Sigmoid colon (tissue), 7 donors: ENCODE data around the gene ABCA6. TPM values are rescaled to one million over a fixed set of nuclear protein-coding genes. Genes with fewer than 3 reads are reported as not detected.

Source experiments
- DNase-seq: peaks from one replicate; pipeline ENCODE4 v3.0.0-alpha.2; 2019
- H3K27ac ChIP-seq, 4 donors: fragments of 200-600 bp; sonication (generic); one replicate each; pipeline ENCODE4 v1.5.1; 2016 to 2019; ENCODE audit warnings: mild to moderate bottlenecking in 1 of 4
- H3K27me3 ChIP-seq, 3 donors: fragments of 200-600 bp; sonication (generic); one replicate each; pipeline ENCODE4 v1.5.1; 2019; ENCODE audit warnings: mild to moderate bottlenecking in 1 of 3
- H3K36me3 ChIP-seq, 4 donors: fragments of 200-600 bp; sonication (generic); one replicate each; pipeline ENCODE4 v1.5.1; 2016 to 2019
- H3K4me1 ChIP-seq, 4 donors: fragments of 200-600 bp; sonication (generic); one replicate each; pipeline ENCODE4 v1.5.1; 2017 to 2019
- H3K4me3 ChIP-seq, 4 donors: fragments of 200-600 bp; sonication (generic); one replicate each; pipeline ENCODE4 v1.5.1; 2017 to 2019; ENCODE audit warnings: mild to moderate bottlenecking in 2 of 4, moderate library complexity in 1 of 4
- H3K9me3 ChIP-seq, 4 donors: fragments of 200-600 bp in 3 of 4; sonication (generic) in 3 of 4; one replicate each; pipeline versions ENCODE4 v1.5.1 to v1.6.1; 2013 to 2019
- EP300 ChIP-seq, 4 donors: sonication (generic); formaldehyde crosslinking; IDR thresholded peaks; one replicate each; pipeline ENCODE4 v1.6.1; 2017; ENCODE audit warnings: antibody characterized with exemption in 4 of 4
- POLR2A ChIP-seq, 2 donors: fragments of 450-650 bp; IDR thresholded peaks; one replicate each; pipeline ENCODE4 v1.6.1; 2016; ENCODE audit warnings: antibody characterized with exemption in 2 of 2, mild to moderate bottlenecking in 2 of 2, moderate library complexity in 2 of 2
- POLR2AphosphoS5 ChIP-seq, 4 donors: sonication (generic); formaldehyde crosslinking; IDR thresholded peaks; one replicate each; pipeline ENCODE4 v1.6.1; 2017; ENCODE audit warnings: antibody characterized with exemption in 4 of 4
- WGBS, 2 donors: extraction: QIAGEN DNeasy Blood & Tissue Kit; methylation state at CpG; one replicate each; pipeline ENCODE4 v1.1.7; 2013; 5-methylcytosine and 5-hydroxymethylcytosine counted together
- intact Hi-C: fragments of 100-400 bp; cut with DNase I; formaldehyde crosslinking; loops from one replicate; pipeline ENCODE4 v1.15.1; 2023
- polyA plus RNA-seq, 3 donors: library from polyadenylated mRNA; stranded (reverse); fragments of 200-250 nt; gene quantifications; one replicate each; pipeline ENCODE4 v1.2.3, GENCODE V29; 2013
- total RNA-seq, 4 donors: library from RNA; depleted of rRNA; stranded (reverse); fragments of >200 nt; gene quantifications; one replicate each; pipeline ENCODE4 v1.1.0, GENCODE V29; 2016
- TF ChIP-seq, protein P1 (sequence below), 4 experiments: fragments of 450-650 bp in 3 of 4; fragments of 200-600 bp in 1 of 4; IDR thresholded peaks; one replicate each; pipeline ENCODE4 v1.5.1; 2016 to 2019; ENCODE audit warnings: antibody characterized with exemption in 4 of 4, mild to moderate bottlenecking in 3 of 4, moderate library complexity in 2 of 4
- donor health status: healthy with polysubstance abuse.
- donor health status: Bipolar disorder and iron deficiency.
- donor health status: healthy.

Gene ABCA6
- total and polyA plus RNA-seq, 7 donors: 1.6 to 111 (median 31.0) TPM

DNA sequence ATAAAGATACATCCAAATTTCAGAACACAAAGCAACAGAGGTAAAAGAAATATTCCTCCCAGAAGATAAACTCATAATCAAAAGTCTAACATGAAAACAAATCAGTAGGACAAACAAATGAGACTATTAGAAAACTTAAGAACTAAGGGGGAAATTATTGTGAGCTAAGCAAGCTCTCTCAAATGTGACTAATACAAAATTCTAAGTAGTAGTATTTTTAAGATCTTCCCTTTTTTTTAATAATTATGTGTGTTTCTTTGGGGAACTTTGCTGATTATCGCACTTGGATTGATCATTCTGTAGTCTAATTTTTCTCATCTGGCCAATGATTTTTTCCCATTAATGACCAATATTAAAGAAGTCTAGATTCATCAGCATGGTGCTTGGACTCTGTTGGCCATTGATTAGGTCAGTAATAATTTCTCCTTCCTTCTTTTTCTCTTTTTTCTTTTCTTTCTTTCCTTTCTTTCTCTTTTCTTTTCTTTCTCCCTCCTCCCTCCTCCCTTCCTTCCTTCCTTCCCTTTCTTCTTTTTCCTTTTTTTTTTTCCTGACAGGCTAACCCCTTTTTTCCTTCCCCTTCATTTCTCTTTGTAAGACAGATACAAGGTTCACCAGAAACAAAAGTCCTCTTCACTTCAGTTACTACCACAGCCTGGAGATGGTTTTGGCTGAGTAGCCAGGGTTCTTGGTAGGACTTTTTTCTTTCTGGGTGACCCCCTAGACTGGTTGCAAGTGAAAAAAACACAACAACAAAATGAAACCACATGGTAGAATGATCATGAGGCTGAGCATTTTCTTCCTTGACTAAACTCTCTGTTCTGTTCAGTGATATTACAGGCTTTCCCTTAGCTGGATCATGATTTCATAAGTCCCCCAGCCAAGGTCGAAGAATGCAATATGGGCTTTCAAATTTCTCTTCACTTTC is 2.9 kb upstream of the ABCA6 start:
- Histone ChIP-seq H3K4me3 (no peak overlapping the region), H3K9me3 (no peaks in the 10 kb centered on the region), H3K27ac (peak overlapping the region in 2 of 4 donors; percentile 1 to 6), H3K4me1 (no peaks in the 10 kb centered on the region), H3K36me3 (peaks cover 0 to 7% (median 0%) of the 10 kb centered on the region in 4 donors), H3K27me3 (no peaks in the 10 kb centered on the region)
- intact Hi-C loops: no loop called here
- TF ChIP-seq, protein P1, sequence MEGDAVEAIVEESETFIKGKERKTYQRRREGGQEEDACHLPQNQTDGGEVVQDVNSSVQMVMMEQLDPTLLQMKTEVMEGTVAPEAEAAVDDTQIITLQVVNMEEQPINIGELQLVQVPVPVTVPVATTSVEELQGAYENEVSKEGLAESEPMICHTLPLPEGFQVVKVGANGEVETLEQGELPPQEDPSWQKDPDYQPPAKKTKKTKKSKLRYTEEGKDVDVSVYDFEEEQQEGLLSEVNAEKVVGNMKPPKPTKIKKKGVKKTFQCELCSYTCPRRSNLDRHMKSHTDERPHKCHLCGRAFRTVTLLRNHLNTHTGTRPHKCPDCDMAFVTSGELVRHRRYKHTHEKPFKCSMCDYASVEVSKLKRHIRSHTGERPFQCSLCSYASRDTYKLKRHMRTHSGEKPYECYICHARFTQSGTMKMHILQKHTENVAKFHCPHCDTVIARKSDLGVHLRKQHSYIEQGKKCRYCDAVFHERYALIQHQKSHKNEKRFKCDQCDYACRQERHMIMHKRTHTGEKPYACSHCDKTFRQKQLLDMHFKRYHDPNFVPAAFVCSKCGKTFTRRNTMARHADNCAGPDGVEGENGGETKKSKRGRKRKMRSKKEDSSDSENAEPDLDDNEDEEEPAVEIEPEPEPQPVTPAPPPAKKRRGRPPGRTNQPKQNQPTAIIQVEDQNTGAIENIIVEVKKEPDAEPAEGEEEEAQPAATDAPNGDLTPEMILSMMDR (IDR thresholded peaks at IDR 0.05): no peak
- TF ChIP-seq POLR2AphosphoS5 (IDR thresholded peaks at IDR 0.05) (no peak), EP300 (IDR thresholded peaks at IDR 0.05) (no peak), POLR2A (IDR thresholded peaks at IDR 0.05) (no peak)
- 93 to 94% methylated on average over 2 of the region's 2 CpGs for WGBS, 2 donors
- no peak for DNase-seq

DNA sequence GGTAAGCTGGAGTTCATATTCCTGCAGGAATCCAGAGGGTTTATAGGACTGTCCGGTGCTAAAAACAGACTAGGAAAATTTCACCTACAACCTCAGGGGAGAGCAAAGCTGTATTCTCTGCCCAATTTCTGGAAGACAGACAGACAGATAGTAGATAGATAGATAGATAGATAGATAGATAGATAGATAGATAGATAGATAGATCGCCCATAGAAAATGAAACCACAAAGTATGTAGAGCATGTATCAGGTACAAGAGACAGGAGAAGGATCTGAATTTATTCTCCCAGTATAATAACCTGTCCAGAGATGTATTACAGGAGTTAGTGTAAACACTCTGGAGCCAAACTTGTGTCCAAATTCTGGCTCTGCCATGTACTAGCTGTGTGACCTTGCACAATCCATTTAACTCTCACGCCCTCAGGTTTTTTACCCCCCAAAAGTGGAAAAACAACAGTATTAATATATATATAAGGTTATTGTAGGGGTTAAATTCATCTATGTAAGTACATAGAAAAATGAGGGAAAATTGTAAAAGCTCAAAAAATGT is 2.1 kb upstream of the ABCA6 start:
- no peak for DNase-seq
- TF ChIP-seq EP300 (IDR thresholded peaks at IDR 0.05) (no peak), POLR2A (IDR thresholded peaks at IDR 0.05) (no peak)
- WGBS, 2 donors: 95% methylated on average over 3 of the region's 3 CpGs

DNA sequence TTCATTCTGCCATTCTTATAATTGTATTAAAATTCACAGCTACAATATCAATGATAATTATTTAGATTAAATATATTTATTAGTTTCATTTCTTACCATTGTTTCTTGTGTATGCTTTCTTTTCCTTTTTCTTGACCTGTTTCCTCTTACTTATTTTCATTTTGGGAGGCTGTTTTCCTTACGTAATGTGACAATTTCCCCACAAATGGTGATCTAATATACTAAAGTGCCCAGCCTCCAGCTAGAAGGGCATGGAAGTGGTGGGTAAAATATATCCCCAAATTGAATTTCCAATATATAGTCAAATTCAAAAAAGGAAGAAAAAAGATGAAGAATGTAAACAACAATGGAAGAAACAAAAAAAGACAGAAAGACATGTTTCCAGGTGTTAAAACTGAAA is 1.5 kb upstream of the ABCA6 start:
- H3K4me3 ChIP-seq: no peak overlapping the region
- no peak for DNase-seq
- H3K27me3 ChIP-seq: no peaks in the 10 kb centered on the region
- no peaks in the 10 kb centered on the region for H3K9me3 ChIP-seq
- TF ChIP-seq POLR2A (IDR thresholded peaks at IDR 0.05) (no peak), POLR2AphosphoS5 (IDR thresholded peaks at IDR 0.05) (no peak), EP300 (IDR thresholded peaks at IDR 0.05) (no peak)
- TF ChIP-seq, protein P1 (IDR thresholded peaks at IDR 0.05): no peak
- H3K36me3 ChIP-seq: peaks cover 0 to under 1% (median 0%) of the 10 kb centered on the region in 4 donors
- 96% methylated on average over 1 of the region's 1 CpG for WGBS, 2 donors
- H3K27ac ChIP-seq: peak overlapping the region in 2 of 4 donors; percentile 35 to 73
- H3K4me1 ChIP-seq: no peaks in the 10 kb centered on the region
- intact Hi-C loops: no loop called here

More for the DNA sequence above, 2.1 kb upstream of the ABCA6 start:
- Histone ChIP-seq H3K4me1 (no peaks in the 10 kb centered on the region), H3K9me3 (no peaks in the 10 kb centered on the region), H3K36me3 (peaks cover 0 to 7% (median 0%) of the 10 kb centered on the region in 4 donors), H3K4me3 (no peak overlapping the region), H3K27ac (peak overlapping the region in 2 of 4 donors; percentile 6 to 35), H3K27me3 (no peaks in the 10 kb centered on the region)
- intact Hi-C loops: no loop called here

DNA sequence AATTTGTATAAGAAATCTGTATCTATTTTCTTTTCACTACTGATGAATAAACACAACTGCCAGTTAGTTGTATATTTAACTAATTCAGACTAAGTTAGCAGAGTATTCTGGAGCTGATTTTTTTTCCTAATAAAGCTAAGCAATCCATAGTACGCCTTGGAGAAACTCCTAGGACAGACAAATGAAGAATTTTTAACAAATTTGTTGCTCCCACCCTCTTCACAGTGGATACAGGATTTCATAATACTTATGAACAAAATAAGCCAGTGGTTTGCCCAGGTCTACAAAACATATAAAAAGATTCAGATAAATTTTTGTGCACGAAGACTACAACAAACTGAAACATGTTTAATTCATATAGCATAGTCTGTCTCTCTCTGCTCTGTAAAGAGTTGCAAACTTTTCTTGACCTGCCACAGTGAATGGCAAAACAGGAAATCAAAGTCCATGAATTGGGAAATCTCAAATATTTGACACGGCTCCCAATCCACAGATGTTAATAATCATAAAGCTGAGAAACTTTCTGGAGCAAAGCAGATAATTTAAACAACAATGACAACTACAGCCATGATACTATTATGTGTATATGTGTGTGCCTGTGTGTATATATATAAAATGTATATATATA is 594 bp upstream of the ABCA6 start:
- no peaks in the 10 kb centered on the region for H3K4me1 ChIP-seq
- H3K27me3 ChIP-seq: no peaks in the 10 kb centered on the region
- DNase-seq: no peak
- peak overlapping the region; percentile 18 to 39 (median 25) for H3K4me3 ChIP-seq
- TF ChIP-seq EP300 (IDR thresholded peaks at IDR 0.05) (no peak), POLR2AphosphoS5 (IDR thresholded peaks at IDR 0.05) (peak in 1 of 4 donors; percentile 20)
- peaks cover 0 to 3% (median 0%) of the 10 kb centered on the region in 4 donors for H3K36me3 ChIP-seq
- H3K27ac ChIP-seq: peak overlapping the region; percentile 35 to 73 (median 51)
- intact Hi-C loops: no loop called here
- no peaks in the 10 kb centered on the region for H3K9me3 ChIP-seq
- WGBS, 2 donors: 63 to 72% methylated on average over 3 of the region's 3 CpGs

DNA sequence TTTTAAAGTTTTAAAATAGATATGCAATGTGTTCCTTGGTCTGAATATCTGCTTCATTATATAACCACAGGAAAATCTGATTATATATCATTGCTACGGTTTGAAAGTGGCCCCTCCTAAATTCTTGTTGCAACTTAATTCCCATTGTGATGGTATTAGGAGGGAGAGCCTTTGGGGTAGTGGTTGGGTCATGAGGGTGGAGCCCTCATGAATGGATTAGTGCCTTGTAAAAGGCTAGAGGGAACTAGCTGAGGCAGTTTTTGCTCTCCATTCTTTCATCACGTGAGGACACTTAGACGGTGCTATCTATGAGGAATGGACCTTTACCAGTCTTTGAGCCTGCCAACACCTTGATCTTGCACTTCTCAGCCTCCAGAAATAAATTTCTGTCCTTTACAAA is 7.6 kb downstream of the ABCA6 start:
- no peak for DNase-seq
- TF ChIP-seq EP300 (IDR thresholded peaks at IDR 0.05) (no peak), POLR2A (IDR thresholded peaks at IDR 0.05) (no peak), POLR2AphosphoS5 (IDR thresholded peaks at IDR 0.05) (no peak)
- TF ChIP-seq, protein P1 (IDR thresholded peaks at IDR 0.05): no peak
- no peaks in the 10 kb centered on the region for H3K27me3 ChIP-seq
- H3K9me3 ChIP-seq: no peaks in the 10 kb centered on the region
- H3K4me1 ChIP-seq: no peaks in the 10 kb centered on the region
- WGBS, 2 donors: 51 to 82% methylated on average over 3 of the region's 3 CpGs
- intact Hi-C loops: no loop called here
- H3K27ac ChIP-seq: no peak overlapping the region
- H3K36me3 ChIP-seq: peaks cover 0 to 42% (median 0%) of the 10 kb centered on the region in 4 donors
- H3K4me3 ChIP-seq: no peak overlapping the region
